ENCODE data around the gene KIF1C.

DNA sequence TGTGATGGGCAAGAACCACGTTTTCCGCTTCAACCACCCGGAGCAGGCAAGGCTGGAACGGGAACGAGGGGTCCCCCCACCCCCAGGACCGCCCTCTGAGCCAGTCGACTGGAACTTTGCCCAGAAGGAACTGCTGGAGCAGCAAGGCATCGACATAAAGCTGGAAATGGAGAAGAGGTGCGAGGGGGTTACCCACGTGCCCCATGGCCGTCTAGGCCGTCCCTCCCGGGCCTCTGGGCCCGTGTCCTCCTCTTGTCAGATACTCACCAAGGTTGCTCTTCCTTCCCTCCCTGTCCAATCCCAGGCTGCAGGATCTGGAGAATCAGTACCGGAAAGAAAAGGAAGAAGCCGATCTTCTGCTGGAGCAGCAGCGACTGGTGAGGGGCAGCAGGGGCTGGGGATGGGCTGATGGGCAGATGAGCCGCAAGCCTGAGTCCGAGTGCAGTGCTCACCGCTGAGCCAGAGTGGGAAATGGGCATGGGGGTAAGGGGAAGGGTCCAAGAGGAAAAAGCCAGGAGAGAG, 22.8 kb downstream of the KIF1C start:
- TF ChIP-seq POLR2A (IDR thresholded peaks at IDR 0.05; ENCODE audit: low read depth, low read length) (no peak), POLR2AphosphoS5 (IDR thresholded peaks at IDR 0.05; ENCODE audit: low read depth, low read length) (no peak)

Data from GM12891 (cell line).